ENCODE measurements around the gene NOL12. TPM values are rescaled to one million over a fixed set of nuclear protein-coding genes. Genes with fewer than 3 reads are reported as not detected.

The NOL12 gene, protein sequence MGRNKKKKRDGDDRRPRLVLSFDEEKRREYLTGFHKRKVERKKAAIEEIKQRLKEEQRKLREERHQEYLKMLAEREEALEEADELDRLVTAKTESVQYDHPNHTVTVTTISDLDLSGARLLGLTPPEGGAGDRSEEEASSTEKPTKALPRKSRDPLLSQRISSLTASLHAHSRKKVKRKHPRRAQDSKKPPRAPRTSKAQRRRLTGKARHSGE
- total RNA-seq (2021), result 30.4 and 35.4 TPM in 2 replicates
- long read RNA-seq, transcript NOL12-203 (5 exons, 632 nt), result minor isoform, 9 of 104 reads
- long read RNA-seq, transcript NOL12-202 (7 exons, 945 nt), result minor isoform, 28 of 104 reads
- long read RNA-seq, transcript NOL12-201 (6 exons, 2,854 nt), result major isoform, 34 of 104 reads
- long read RNA-seq, partial matches to known transcripts, result 3 of 104 reads
- long read RNA-seq, other reads (novel, unspliced or antisense), result 29 of 104 reads

DNA sequence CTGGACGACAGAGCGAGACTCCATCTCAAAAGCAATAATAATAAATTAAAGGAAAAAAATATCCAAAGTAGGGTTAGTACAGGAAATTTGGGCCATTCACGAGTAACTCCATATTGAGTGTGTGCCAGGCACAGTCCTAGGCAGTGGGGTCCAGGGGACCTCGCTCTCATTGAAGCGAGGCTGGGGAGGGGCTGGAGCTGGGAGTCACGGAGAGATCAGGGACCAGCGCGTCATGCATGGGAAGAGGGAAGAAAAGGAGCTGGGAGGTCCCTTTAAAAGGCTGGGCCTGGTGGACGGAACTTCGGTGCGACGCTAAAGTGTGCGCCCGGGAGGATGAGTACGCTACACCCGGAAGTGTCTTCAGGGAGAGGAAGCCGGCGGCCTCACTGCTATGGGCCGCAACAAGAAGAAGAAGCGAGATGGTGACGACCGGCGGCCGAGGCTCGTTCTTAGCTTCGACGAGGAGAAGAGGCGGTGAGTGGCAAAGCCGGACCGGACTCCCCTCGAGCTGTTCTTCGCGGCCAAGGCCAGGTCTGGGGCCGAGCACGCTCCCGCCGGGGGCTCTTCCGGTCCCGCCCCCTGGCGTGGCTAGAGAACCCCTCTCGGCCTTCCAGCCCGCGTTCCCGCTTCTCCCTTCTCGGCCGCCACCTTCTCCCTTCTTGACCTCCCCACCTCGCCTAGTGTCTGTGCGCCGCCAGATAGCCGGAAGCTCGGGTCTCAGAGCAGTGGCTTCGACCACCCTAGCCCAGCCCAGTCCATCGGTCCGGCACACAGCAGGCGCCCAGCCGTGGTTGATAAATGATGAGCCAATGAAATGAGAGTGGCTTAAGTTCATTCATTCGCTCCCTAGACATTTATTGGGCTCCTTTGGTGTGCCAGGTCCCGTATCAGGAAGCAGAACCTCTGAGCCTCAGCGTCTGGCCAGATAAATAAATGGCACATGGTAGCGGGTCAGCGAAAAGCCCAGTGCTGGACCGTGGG is at the start of gene NOL12:
Gene NOL12, plus strand, starts transcription at position 342 of the 981 bp plus-strand sequence. Its CDS starts 50 bp downstream, at position 392.
- Histone ChIP-seq H2BK15ac (ENCODE audit: low read depth, low read length) (no peak within 1 kb of the TSS), H2BK20ac (ENCODE audit: low read depth, low read length, poor library complexity, severe bottlenecking) (no peak within 1 kb of the TSS), H3K79me1 (ENCODE audit: insufficient read depth, low read depth, low read length, poor library complexity, severe bottlenecking) (no peaks in the 10 kb centered on the region), H4K20me1 (ENCODE audit: control insufficient read depth, insufficient read depth, insufficient read length) (no peaks in the 10 kb centered on the region), H3K27me3 (ENCODE audit: insufficient read depth, low read length) (no peaks in the 10 kb centered on the region), H4K91ac (ENCODE audit: insufficient read length, low read depth, low read length) (no peak within 1 kb of the TSS), H2AK5ac (ENCODE audit: insufficient read length, low read length) (no peak within 1 kb of the TSS), H3K9me3 (ENCODE audit: control insufficient read depth, low read depth, low read length) (no peaks in the 10 kb centered on the region), H3K79me2 (ENCODE audit: insufficient read depth, low read length) (no peaks in the 10 kb centered on the region; the same call in 1 of the 2 replicates), H4K5ac (ENCODE audit: insufficient read length, low read depth, low read length) (no peak within 1 kb of the TSS), H2BK120ac (ENCODE audit: low read depth, low read length, poor library complexity, severe bottlenecking) (no peak within 1 kb of the TSS), H3K9ac (ENCODE audit: extremely low read depth, insufficient read length, low read length) (peak within 1 kb of the TSS; percentile 56), H3K4ac (ENCODE audit: low read depth, low read length) (no peak within 1 kb of the TSS), H3K23ac (ENCODE audit: insufficient read length, low read depth, low read length) (no peak within 1 kb of the TSS), H2AFZ (ENCODE audit: low read length) (no peak within 1 kb of the TSS), H3K23me2 (ENCODE audit: insufficient read length, low read depth, low read length, poor library complexity, severe bottlenecking) (peaks cover 9% of the 10 kb centered on the region), H3K27ac (ENCODE audit: insufficient read length, low read depth, low read length) (no peak within 1 kb of the TSS), H3K4me2 (ENCODE audit: insufficient read depth, insufficient read length, low read length) (peak within 1 kb of the TSS; percentile 75), H2BK5ac (ENCODE audit: insufficient read length, low read length) (no peak within 1 kb of the TSS), H2BK12ac (ENCODE audit: insufficient read length, low read depth, low read length) (no peak within 1 kb of the TSS), H3K56ac (ENCODE audit: insufficient read length, low read depth, low read length) (no peak within 1 kb of the TSS), H3T11ph (ENCODE audit: low read length) (no peak within 1 kb of the TSS), H4K8ac (replicated peaks; ENCODE audit: insufficient read length, low read depth, low read length) (no peak within 1 kb of the TSS), H3K4me1 (ENCODE audit: insufficient read depth, low read length) (no peaks in the 10 kb centered on the region), H3K14ac (ENCODE audit: insufficient read depth, low read length) (peak within 1 kb of the TSS; percentile 83; the same call in 1 of the 2 replicates), H3K18ac (ENCODE audit: insufficient read length, low read depth, low read length) (peak within 1 kb of the TSS; percentile 84)
- Mint-ChIP-seq H3K4me1 (peaks cover 8 to 16% of the 10 kb centered on the region in 2 experiments), H3K36me3 (ENCODE audit: insufficient read depth in 1 of 3, low read depth in 3 of 3) (peaks cover 10 to 23% (median 22%) of the 10 kb centered on the region in 3 experiments), H3K27ac (peak within 1 kb of the TSS; percentile 92 to 98 (median 92)), H3K27me3 (ENCODE audit: low read depth) (no peaks in the 10 kb centered on the region), H3K9me3 (no peaks in the 10 kb centered on the region), H3K4me3 (peak within 1 kb of the TSS; percentile 92 to 96)
- DNase-seq, result peak; percentile 90
- TF ChIP-seq, protein P1, sequence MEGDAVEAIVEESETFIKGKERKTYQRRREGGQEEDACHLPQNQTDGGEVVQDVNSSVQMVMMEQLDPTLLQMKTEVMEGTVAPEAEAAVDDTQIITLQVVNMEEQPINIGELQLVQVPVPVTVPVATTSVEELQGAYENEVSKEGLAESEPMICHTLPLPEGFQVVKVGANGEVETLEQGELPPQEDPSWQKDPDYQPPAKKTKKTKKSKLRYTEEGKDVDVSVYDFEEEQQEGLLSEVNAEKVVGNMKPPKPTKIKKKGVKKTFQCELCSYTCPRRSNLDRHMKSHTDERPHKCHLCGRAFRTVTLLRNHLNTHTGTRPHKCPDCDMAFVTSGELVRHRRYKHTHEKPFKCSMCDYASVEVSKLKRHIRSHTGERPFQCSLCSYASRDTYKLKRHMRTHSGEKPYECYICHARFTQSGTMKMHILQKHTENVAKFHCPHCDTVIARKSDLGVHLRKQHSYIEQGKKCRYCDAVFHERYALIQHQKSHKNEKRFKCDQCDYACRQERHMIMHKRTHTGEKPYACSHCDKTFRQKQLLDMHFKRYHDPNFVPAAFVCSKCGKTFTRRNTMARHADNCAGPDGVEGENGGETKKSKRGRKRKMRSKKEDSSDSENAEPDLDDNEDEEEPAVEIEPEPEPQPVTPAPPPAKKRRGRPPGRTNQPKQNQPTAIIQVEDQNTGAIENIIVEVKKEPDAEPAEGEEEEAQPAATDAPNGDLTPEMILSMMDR (conservative IDR thresholded peaks at IDR 0.05), result no peak; the same call in 2 of the 3 replicates
- no CpG with 5 or more reads among the region's 62 CpGs for WGBS (ENCODE audit: extremely low coverage, insufficient read length, low lambda C conversion rate)

Measured in H9 (cell line).